Stimulated activated CD8-positive, alpha-beta memory T cell treated with anti-CD3 and anti-CD28 coated beads, Interleukin-7, amount 100 ng/mL, for 48 hours (primary cell): ENCODE results near the gene YWHAE.
"Not testable (repeated sequence)": the region's sequence is repeated elsewhere in the genome, so short reads cannot be mapped to it uniquely, and the experiment has no call there.

ENCODE experiments used
- DNase-seq, 2 donors: peaks; one replicate each; pipeline ENCODE4 v3.0.0-alpha.2; 2020; ENCODE audit warnings: low read depth in 1 of 2; ENCODE audit errors: extremely low read depth in 1 of 2

The YWHAE gene

DNA sequence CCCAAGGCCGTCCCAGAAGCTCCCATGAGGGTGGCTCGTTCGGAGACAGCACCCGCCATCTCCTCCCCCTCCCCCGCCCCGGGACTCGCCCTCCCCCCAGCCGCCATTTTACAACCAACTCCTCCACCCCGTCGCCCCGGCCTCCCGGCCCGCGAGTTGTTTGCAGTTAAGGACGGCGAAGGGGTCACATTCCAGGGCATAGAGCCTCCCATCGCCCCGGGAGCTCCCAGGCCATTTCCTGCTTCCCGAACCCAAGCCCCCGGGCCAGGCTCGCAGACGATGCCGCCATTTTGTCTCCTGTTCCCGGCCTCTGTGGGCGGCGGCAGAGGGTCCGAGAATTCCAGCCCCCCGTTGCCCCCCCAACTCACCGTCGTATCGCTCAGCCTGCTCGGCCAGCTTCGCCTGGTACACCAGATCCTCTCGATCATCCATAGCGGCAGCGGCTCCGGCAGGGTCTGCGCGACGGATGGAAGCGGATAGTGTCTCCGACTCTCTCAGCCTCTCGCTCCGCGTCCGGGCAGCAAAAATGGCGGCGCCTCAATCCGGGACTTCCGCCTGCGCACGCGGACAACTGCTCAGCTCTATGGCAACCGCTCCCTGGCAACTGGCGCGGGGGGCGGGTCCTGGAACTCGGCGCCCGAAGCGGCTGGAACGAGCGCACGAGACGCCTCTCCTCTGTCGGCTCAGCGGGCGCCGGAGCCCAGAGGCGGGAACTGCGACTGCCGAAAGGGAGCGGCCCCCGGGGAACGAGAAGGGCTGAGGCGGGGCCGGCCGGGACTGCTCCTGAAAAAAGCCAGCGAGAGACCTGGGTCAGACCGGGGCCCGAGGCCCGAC, at the start of gene YWHAE:
TSS of gene YWHAE (minus strand) at position 544 of the 834 bp plus-strand sequence. CDS start at position 432, 112 bp downstream.
- peak; percentile 95 to 97 for DNase-seq

DNA sequence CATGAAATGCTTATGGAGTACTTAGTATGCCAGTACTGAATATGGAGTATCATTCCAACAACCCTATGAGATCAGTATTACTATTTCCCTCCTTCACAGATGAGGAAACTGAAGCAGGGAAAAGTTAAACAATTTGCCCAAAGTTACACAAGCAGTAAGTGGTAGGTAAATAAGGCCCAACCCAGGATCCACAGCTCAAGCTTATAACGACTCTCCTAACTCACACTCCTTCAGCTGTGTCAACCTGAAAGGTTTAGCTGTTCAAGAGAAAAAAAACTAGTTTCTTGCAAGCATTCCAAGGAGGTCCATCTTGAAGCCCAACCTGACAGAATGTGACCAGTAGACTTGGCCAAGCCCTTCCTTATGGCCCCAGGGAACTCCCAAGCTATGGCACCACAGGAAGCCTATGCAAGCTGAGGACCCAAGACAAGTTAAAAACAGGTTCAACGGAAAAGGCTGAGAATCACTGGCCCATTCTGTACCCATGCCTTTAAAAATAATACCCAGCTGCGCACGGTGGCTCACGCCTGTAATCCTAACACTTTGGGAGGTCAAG, 49.5 kb upstream of the YWHAE start:
- no peak for DNase-seq

DNA sequence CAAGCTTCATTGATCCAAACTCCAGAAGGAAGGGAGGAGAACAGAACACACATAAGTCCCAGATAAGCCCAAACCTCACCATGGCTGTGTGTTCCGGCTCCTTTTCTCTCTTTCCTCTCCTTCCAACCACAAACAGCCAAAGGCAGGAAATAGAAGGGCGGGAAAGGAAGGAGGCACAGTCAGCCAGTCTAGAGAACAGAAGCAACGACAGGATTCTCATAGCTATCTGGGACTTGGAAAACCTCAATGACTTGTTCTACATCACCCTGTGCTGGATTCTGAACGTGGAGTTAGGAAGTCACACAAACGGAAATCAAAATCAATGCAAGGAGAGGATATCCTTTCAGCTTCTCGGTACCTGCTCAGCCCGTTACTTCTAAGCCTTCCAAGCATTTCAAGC, 47.0 kb upstream of the YWHAE start:
- no peak for DNase-seq

DNA sequence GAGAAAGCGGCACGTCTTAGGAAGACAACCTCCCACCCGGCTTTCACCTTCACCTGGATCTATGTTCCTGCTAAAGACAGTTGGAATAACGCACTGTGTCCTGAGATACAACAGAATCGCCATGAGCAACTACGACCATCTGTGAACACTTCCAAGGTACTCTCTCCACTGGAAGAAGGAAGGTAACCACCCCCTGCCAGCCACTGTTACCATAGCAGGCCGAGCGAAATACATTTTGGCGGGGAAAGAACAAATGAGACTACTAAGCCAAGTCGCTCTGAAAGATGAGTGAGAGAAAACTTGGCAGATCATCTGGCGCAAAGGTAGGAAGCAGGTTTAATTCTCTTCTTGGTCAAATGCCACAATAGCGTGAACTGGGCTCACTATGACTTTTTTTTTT, 46.2 kb upstream of the YWHAE start:
- DNase-seq = no peak

DNA sequence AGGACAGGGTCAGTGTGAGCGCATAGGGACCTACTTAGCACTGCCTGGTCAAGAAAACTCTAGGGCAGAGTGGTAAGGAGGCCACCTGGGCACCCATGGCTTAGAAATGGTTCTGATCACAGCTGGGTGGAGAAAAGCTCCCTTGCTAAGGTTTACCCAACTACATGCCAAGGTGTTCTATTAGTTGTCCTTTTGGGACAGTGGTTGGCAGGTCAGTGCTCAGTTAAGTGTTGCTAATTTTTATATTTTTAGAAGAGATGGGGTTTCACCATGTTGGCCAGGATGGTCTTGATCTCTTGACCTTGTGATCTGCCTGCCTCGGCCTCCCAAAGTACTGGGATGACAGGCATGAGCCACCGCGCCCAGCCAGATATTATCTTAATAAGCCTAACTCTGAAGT, 45.7 kb upstream of the YWHAE start:
- DNase-seq = not testable (repeated sequence)

DNA sequence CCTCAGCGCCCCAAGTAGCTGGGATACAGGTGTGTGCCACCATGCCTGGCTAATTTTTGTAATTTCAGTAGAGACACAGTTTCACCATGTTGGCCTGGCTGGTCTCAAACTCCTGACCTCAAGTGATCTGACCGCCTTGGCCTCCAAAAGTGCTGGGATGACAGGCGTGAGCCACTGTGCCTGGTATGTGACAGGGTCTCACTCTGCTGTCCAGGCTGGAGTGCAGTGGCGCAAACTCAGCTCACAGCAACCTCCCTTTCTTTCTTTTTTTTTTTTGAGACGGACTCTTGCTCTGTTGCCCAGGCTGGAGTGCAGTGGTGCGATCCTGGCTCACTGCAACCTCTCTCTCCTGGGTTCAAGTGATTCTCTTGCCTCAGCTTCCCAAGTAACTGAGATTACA, 42.7 kb upstream of the YWHAE start:
- DNase-seq = not testable (repeated sequence)

DNA sequence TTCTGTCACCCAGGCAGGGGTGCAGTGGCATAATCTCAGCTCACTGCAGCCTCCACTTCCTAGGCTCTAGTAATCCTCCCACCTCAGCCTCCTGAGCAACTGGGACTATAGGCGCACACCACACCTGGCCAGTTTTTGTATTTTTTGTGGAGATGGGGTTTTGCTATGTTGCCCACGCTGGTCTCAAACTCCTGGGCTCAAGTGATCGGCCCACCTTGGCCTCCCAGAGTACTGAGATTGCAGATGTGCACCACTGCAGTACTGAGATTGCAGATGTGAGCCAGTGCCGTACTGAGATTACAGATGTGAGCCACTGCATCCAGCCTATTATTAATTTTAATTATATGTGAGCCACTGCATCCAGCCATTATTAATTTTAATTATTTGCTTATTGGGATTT, 42.2 kb upstream of the YWHAE start:
- no peak for DNase-seq

DNA sequence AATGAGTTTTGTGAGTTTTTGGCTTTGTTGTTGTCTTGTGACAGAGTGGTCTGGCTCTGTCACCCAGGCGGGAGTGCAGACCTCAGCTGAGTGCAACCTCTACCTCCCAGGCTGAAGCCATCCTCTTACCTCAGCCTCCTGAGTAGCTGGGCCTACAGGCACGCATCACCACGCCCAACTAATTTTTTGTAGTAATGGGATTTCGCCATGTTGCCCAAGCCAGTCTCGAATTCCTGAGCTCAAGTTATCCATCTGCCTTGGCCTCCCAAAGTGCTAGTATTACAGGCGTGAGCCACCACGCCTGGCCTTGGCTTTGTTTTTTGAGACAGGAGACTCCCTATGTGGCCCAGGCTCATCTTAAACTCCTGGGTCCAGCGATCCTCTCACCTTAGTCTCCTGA, 40.9 kb upstream of the YWHAE start:
- no peak for DNase-seq

DNA sequence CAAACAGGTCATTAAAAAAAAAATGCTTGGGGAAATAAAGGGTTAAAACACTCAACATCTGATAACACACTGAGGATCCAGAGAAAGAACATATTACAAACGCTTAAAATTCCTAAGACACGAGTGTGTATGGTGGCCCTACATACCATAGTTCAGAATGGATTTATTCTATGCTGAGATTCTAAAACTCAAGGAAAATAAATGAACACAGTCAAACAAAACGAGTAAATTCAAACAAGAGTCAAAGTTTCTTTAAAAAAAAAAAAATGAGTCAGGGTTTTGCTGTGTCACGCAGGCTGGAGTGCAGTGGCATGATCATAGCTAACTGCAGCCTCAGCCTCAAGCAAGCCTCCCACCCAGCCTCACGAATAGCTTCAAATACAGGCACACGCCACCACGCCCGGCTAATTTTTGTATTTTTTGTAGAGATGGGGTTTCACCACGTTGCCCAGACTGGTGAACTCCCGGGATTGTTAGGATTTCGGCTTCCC, 38.6 kb upstream of the YWHAE start:
- DNase-seq = no peak

DNA sequence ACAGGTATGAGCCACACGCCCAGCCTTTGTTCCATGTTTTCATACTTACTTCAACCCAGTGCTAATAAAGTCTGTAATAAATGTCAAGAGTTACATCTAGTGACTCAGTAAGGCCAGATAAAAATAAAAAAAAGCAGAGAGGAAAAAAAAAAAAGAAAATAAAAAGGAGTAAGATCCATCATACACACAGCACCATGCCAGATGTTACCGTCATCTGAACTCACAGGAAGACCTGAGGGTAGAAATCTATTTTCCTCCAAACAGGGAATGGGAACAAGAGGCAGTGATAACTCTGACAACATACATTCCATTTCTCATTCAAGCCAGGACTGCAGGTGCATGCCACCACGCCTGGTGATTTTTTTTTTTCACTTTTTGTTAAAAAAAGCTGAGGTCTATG, 35.3 kb upstream of the YWHAE start:
- DNase-seq = no peak

DNA sequence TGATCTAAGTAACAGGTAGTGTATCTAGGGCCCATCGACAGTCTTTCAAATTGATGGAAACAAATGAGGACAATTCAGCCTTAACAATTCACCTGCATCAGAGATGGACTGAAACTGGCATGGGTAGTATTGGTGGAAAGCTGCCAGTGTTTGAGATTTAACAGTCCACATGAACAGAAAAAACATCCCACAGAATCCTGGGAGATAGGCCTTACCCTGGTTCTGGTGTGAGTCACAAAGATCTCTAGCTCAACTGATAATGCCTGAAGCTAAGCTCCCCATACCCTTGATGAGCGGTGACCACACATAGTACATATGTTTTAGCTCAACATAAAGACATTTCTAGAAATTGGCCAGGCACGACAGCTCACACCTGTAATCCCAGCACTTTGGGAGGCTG, 34.1 kb upstream of the YWHAE start:
- no peak for DNase-seq

DNA sequence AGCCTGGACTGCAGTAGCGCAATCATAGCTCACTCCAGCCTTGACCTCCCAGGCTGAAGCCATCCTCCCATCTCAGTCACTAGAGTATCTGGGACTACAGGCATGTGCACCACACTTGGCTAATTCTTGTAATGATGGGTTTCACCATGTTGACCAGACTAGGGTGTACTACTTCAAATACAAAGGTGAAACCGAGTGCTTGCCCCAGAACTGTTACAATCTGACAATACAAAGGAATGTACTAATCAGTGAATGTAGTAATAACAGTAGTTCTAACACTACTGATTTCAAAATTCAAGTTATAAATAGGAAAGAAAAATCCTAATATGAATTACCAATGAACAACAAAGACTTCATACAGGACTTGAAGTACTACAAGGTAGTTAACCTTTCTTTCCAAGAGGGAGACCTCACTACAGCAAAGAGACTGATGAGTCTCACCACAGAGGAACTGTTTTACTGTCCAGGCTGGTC, 31.6 kb upstream of the YWHAE start:
- DNase-seq = no peak

DNA sequence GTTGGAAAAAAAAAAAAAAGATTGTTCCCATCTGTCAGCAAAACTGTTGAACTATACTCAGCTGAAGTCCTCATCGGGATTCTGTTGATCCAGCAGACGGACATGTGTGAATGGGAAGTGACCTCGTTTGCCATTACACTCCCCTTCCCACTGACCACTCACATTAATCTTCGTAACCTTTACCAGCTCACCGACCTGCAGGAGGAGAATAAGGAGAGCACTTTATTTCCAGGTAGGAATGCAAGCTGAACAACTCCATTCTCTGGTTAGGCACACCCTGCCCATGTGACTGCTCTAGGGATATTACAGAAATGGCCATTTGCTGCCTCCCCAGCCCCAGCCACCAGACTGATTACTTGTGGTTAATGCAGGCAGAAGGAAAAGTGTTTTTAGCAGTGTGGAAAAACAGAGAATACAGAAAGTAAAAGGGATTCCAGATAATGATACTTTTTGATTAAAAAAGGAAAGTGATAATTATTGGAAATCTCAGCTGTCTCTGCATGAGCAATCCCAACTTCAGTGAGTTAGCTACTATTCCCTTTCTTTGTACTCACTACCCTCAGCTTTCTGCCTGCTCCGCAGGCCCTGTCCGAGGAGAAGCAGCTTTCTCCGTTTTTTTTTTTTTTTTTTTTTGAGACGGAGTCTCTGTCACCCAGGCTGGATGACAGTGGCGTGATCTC, 23.6 kb upstream of the YWHAE start:
- DNase-seq = no peak

DNA sequence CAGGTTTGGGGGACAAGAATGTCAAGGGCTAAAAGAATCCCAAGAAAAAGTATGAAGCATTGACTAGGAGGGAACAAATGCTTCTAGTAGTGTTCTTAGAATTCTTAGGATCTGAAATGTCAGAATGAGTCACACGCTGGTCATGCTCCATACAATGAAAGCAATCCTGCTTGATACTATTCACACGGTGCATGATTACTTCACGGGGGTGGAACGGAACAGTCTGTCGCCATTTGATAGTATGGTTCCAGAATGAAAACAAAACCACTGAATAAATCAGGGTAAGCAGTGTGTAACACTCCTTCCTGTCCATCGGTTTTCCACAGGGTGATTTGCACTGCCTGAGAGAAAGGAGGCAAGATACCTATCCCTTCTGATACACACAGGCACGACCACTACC, 22.9 kb upstream of the YWHAE start:
- DNase-seq = no peak

DNA sequence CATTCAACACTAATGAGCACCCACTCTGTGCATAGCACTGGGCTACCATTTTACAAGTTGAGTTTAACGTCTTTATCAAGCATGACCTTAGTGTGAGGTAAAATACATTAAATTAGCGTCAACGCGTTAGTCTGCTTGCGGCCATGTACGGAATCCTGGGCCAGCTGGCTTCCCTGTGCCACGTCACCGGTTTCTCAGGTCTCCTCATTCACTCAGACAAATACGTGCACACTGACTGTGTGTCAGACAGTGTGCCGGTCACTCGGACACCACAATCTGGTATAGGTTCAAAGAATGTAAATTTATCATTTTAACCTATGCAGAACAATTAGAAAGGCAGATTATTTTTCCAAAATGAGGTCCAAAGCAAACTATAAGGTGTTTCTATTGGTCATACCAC, 21.4 kb upstream of the YWHAE start:
- no peak for DNase-seq

DNA sequence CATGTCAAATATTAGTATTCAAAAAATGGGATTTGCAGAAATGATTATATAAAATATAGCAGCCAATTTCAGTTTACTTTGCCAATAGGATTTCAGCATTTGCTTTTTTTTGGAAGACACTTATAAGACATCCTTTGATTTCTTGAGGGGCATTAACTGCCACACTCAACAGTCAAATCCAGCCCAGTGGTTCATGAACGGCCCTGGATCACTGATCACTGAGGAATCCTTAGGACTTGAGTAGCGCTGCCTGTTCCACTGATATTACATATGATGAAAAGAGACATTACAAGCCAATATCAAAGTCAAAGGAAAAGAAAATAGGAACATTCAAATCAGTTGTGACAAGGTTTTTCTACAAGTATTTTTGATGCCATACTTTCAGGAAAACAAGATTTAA, 21.0 kb upstream of the YWHAE start:
- DNase-seq = no peak

DNA sequence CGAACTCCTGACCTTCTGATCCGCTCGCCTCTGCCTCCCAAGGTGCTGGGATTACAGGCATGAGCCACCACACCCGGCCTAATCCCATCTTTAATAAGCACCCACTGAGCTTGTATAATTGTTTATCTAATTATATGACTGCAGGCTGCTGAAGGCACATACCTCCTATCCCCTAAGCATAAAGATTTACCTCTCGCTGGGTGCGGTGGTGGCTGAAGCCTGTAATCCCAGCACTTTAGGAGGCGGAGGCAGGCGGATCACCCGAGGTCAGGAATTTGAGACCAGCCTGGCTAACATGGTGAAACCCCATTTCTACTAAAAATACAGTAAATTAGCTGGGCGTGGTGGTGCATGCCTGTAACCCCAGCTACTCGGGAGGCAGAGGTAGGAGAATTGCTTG, 20.1 kb upstream of the YWHAE start:
- DNase-seq = no peak

DNA sequence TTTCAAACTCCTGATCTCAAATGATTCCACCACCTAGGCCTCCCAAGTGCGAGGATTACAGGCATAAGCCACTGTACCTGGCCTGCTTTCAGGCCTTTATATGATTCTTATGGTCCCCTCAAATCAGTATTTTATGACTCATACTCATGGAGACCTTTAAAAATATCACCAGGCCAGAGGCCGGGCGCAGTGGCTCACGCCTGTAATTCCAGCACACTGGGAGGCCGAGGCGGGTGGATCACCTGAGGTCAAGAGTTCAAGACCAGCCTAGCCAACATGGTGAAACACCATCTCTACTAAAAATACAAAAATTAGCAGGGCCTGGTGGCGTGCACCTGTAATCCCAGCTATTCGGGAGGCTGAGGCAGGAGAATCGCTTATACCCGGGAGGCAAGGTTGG, 18.5 kb upstream of the YWHAE start:
- not testable (repeated sequence) for DNase-seq

DNA sequence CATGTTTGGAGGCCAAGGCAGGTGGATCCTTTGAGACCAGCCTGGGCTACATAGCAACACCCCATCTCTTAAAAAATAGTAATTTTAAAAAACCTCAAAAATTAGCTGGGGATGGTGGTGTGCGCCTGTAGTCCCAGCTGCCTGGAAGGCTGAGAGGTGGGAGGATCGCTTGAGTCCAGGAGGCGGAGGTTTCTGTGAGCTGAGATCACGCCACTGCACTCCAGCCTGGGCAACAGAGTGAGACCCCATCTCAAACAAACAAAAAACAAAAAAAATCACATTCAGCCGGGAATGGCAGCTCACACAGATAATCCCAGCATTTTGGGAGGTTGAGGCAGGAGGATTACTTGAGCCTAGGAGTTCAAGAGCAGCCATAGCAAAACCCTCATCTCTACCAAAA, 16.4 kb upstream of the YWHAE start:
- no peak for DNase-seq

DNA sequence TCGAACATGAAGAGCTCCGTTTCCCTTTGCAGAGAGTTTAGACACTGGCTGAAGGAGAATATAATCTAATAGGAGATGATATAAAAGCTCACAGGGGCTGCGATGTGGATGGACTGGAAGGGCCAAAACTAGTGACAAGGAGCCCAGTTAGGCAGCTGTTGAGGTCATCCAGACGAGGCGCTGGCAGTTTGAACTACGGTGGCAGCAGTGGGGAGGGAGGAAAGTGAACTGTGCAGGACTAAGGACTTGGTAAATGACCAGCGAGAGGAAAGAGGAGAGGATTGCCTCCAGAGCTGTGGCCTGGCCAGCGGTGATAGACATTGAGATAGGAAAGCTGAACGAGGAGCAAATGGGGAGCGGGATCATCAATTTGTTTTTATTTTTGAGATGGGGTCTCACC, 14.6 kb upstream of the YWHAE start:
- no peak for DNase-seq

DNA sequence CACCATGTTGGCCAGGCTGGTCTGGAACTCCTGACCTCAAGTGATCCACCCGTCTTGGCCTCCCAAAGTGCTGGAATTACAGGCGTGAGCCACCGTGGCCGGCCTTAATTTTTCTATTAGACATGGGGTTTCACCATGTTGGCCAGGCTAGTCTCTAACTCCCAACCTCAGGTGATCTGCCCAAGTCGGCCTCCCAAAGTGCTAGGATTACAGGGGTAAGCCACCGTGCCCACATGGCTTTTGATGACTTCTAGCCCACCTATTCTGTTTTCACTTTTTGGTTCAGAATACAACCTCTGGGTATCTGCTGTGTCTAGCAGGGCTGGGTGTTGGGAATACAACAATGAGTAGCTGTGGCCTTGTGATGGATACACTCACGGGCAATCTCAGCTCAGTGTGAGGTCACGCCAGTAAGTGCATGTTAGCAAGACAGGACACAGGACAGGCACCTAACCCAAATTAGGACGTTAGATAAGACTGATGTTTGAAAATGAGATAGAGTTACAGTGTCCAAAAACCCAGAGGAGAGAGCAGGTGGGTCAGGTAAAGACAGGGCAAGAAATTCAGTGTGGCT, 14.1 kb upstream of the YWHAE start:
- DNase-seq = no peak
